Kidney (tissue), 14 donors: ENCODE data around the gene MICB. TPM values are rescaled to one million over a fixed set of nuclear protein-coding genes. Genes with fewer than 3 reads are reported as not detected.

Experiments used
- DNase-seq, 5 donors: peaks; one replicate each; pipeline ENCODE4 v3.0.0-alpha.2; 2013 to 2020
- FAIRE-seq: peaks from 2 replicates; lab custom pipeline; 2012; peaks lifted over from hg19 to GRCh38; lab: Jason Lieb, UNC
- H3K27ac ChIP-seq, 2 donors: one replicate each; pipeline ENCODE4 v1.7.0; 2013; ENCODE audit warnings: low read depth in 2 of 2, low read length in 2 of 2, inconsistent platforms in 1 of 2
- H3K27me3 ChIP-seq: one replicate; pipeline ENCODE4 v1.7.1; 2013; ENCODE audit warnings: low read length, inconsistent platforms; ENCODE audit not compliant: control insufficient read depth, insufficient read depth
- H3K36me3 ChIP-seq, 3 donors: one replicate each; pipeline versions ENCODE4 v1.7.0 to v1.7.1; 2013; ENCODE audit warnings: low read length in 3 of 3, control low read depth in 1 of 3, inconsistent platforms in 1 of 3; ENCODE audit not compliant: insufficient read depth in 3 of 3, control insufficient read depth in 2 of 3
- H3K4me1 ChIP-seq, 3 donors: one replicate each; pipeline versions ENCODE4 v1.7.0 to v1.7.1; 2013; ENCODE audit warnings: low read length in 3 of 3, inconsistent platforms in 1 of 3, low read depth in 1 of 3; ENCODE audit not compliant: control insufficient read depth in 2 of 3, insufficient read depth in 2 of 3
- H3K4me3 ChIP-seq, 3 donors: one replicate each; pipeline versions ENCODE4 v1.7.0 to v1.8.1; 2013; ENCODE audit warnings: low read length in 3 of 3, control low read depth in 1 of 3, inconsistent platforms in 1 of 3
- H3K9ac ChIP-seq, 3 donors: one replicate each; pipeline versions ENCODE4 v1.7.0 to v1.7.1; 2013; ENCODE audit warnings: low read length in 3 of 3, control low read depth in 1 of 3, inconsistent platforms in 1 of 3
- H3K9me3 ChIP-seq, 3 donors: one replicate each; pipeline versions ENCODE4 v1.7.0 to v1.7.1; 2013; ENCODE audit warnings: low read length in 3 of 3, control low read depth in 1 of 3, inconsistent platforms in 1 of 3; ENCODE audit not compliant: control insufficient read depth in 2 of 3, insufficient read depth in 1 of 3
- CTCF ChIP-seq: IDR thresholded peaks from 3 replicates; pipeline ENCODE4 v1.5.1; 2012; ENCODE audit warnings: mild to moderate bottlenecking, moderate library complexity, borderline replicate concordance; ENCODE audit not compliant: insufficient read depth; ENCODE audit errors: extremely low read depth
- intact Hi-C: fragments of 100-400 bp; cut with DNase I; formaldehyde crosslinking; loops from one replicate; pipeline ENCODE4 v1.11.1; 2022
- polyA plus RNA-seq: library from polyadenylated mRNA; stranded (reverse); fragments of 350-450 nt; fragmentation: Illumina TruSeq; extraction: RNeasy Lipid Tissue Mini Kit (QIAGEN cat#74804); gene quantifications from one replicate; pipeline ENCODE4 v1.2.3, GENCODE V29; 2014; ENCODE audit warnings: low read depth, low replicate concordance; ENCODE audit not compliant: insufficient read depth
- total RNA-seq: library from RNA; stranded (reverse); fragmentation: NEBNext Ultra II Directional; extraction: Animal tissue kit (Norgen Biotek cat#: 25700); gene quantifications from one replicate; pipeline ENCODE4 v1.2.1, GENCODE V29; 2021
- donor health status: control.
- donor health status: control.
- donor health status: control.
- donor health status: control.
- donor health status: control.
- donor health status: DM: yes; HTN: yes; CAD: no.
- donor health status: Normal renal cell carcinoma (clear cell type).

MICB gene
- total and polyA plus RNA-seq, 2 donors from 2014 or later, result 1.5 to 5.7 TPM

GRCh38 chr6:31543639-31544038, 45.7 kb downstream of the MICB start:
- intact Hi-C loops, result loop anchor here (2.0 kb wide), 1 partner anchor 55 kb away; no protein-coding TSS in a partner anchor
- Histone ChIP-seq H3K4me3 (no peak overlapping the region), H3K4me1 (peaks cover 8 to 31% (median 26%) of the 10 kb centered on the region in 3 donors), H3K9me3 (no peaks in the 10 kb centered on the region), H3K36me3 (peaks cover 11 to 19% (median 12%) of the 10 kb centered on the region in 3 donors), H3K27ac (no peak overlapping the region), H3K27me3 (no peaks in the 10 kb centered on the region), H3K9ac (no peak overlapping the region)
- no peak for TF ChIP-seq CTCF
- no peak for DNase-seq
- no peak for FAIRE-seq

- intact Hi-C loops, result loop anchor here (2.0 kb wide), 1 partner anchor 54 kb away; no protein-coding TSS in a partner anchor
- Histone ChIP-seq H3K36me3 (peaks cover 3 to 12% (median 5%) of the 10 kb centered on the region in 3 donors), H3K27me3 (no peaks in the 10 kb centered on the region), H3K4me3 (no peak overlapping the region), H3K4me1 (peaks cover 0 to 24% (median 16%) of the 10 kb centered on the region in 3 donors), H3K9me3 (no peaks in the 10 kb centered on the region), H3K27ac (no peak overlapping the region), H3K9ac (no peak overlapping the region)
- FAIRE-seq, result no peak
- DNase-seq, result no peak
- TF ChIP-seq CTCF, result no peak
These were observed 46.7 kb downstream of the MICB start for GRCh38 chr6:31544676-31545075.

- DNase-seq, result no peak
- intact Hi-C loops, result loop anchor here (2.0 kb wide), 1 partner anchor 54 kb away; no protein-coding TSS in a partner anchor
- Histone ChIP-seq H3K9me3 (no peaks in the 10 kb centered on the region), H3K4me3 (no peak overlapping the region), H3K4me1 (peaks cover 0 to 18% (median 11%) of the 10 kb centered on the region in 3 donors), H3K9ac (no peak overlapping the region), H3K36me3 (peaks cover 0 to 6% (median under 1%) of the 10 kb centered on the region in 3 donors), H3K27ac (no peak overlapping the region), H3K27me3 (no peaks in the 10 kb centered on the region)
- TF ChIP-seq CTCF, result no peak
- FAIRE-seq, result no peak
These were observed 47.3 kb downstream of the MICB start for GRCh38 chr6:31545291-31545690.
